ENCODE results near the gene IL4I1. TPM values are rescaled to one million over a fixed set of nuclear protein-coding genes. Genes with fewer than 3 reads are reported as not detected.

IL4I1 gene
- total and polyA plus RNA-seq, 2 donors (not counting 1 experiment from before 2014, with no cell fraction given), result 0.48 to 3.1 TPM

DNA sequence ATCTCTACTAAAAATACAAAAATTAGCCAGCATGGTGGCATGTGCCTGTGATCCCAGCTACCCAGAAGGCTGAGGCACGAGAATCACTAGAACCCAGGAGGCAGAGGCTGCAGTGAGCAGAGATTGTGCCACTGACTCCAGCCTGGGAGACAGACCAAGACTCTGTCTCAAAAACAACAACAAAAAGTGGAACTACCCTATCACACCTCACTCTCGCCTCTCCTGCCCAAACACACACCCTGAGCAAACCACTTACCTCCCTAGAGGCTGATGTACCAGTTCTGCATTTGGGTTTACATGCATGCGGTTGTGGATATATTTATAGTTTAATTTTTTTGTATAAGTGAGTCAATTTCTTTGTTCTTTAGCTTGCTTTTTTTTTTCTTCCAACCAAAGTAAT, 53.4 kb downstream of the IL4I1 start:
- Histone ChIP-seq H3K9ac (ENCODE audit: low read length) (peak overlapping the region; percentile 44), H3K4me2 (replicated peaks; ENCODE audit: low read depth, low read length, poor library complexity, severe bottlenecking) (peak overlapping the region; percentile 66), H3K4me1 (ENCODE audit: control insufficient read depth in 2 of 2, insufficient read depth in 2 of 2, low read length in 2 of 2) (peaks cover 37 to 51% of the 10 kb centered on the region in 2 donors), H3K4me3 (ENCODE audit: control extremely low read depth in 1 of 5, extremely low read depth in 1 of 5, insufficient read depth in 1 of 5, low read depth in 2 of 5, low read length in 4 of 5) (peak overlapping the region in 3 of 5 experiments; percentile 17 to 52 (median 39)), H2AFZ (ENCODE audit: insufficient read depth, low read depth, low read length, poor library complexity, severe bottlenecking) (no peak overlapping the region), H3K36me3 (replicated peaks in 1 of 2; ENCODE audit: control extremely low read depth in 1 of 2, control insufficient read depth in 1 of 2, extremely low read depth in 1 of 2, insufficient read depth in 2 of 2, low read length in 1 of 2) (peaks cover 0 to 16% of the 10 kb centered on the region in 2 experiments), H3K79me2 (ENCODE audit: control insufficient read depth, insufficient read depth, low read length) (no peaks in the 10 kb centered on the region), H3K27me3 (replicated peaks in 1 of 4; ENCODE audit: control extremely low read depth in 1 of 4, control insufficient read depth in 3 of 4, insufficient read depth in 4 of 4, low read length in 3 of 4) (no peaks in the 10 kb centered on the region), H3K9me3 (ENCODE audit: control extremely low read depth in 1 of 3, control insufficient read depth in 2 of 3, insufficient read depth in 1 of 3, low read length in 2 of 3) (no peaks in the 10 kb centered on the region), H4K20me1 (ENCODE audit: control insufficient read depth, insufficient read depth, low read length, poor library complexity, severe bottlenecking) (no peaks in the 10 kb centered on the region), H3K27ac (ENCODE audit: low read length in 2 of 2) (peak overlapping the region; percentile 74 to 84)
- no peaks in the 10 kb centered on the region for H3K27me3 Mint-ChIP-seq
- TF ChIP-seq EZH2 (IDR thresholded peaks at IDR 0.05; ENCODE audit: borderline replicate concordance, insufficient read depth, low read depth, low read length, poor library complexity, severe bottlenecking), result no peak
- TF ChIP-seq, protein P1, sequence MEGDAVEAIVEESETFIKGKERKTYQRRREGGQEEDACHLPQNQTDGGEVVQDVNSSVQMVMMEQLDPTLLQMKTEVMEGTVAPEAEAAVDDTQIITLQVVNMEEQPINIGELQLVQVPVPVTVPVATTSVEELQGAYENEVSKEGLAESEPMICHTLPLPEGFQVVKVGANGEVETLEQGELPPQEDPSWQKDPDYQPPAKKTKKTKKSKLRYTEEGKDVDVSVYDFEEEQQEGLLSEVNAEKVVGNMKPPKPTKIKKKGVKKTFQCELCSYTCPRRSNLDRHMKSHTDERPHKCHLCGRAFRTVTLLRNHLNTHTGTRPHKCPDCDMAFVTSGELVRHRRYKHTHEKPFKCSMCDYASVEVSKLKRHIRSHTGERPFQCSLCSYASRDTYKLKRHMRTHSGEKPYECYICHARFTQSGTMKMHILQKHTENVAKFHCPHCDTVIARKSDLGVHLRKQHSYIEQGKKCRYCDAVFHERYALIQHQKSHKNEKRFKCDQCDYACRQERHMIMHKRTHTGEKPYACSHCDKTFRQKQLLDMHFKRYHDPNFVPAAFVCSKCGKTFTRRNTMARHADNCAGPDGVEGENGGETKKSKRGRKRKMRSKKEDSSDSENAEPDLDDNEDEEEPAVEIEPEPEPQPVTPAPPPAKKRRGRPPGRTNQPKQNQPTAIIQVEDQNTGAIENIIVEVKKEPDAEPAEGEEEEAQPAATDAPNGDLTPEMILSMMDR (IDR thresholded peaks at IDR 0.05), result no peak
- POLR2A ChIA-PET, result interaction anchor here (0.6 to 2.3 kb wide), 14 partner anchors 9 to 1198 kb away, joined by 3 to 23 read pairs (median 5); partner anchors contain the start of genes AKT1S1, FUZ, MED25 and TBC1D17
- DNase-seq, result peak; percentile 83
- H3K27ac Mint-ChIP-seq, result peak overlapping the region; percentile 84
- H3K4me1 Mint-ChIP-seq, result peaks cover 47% of the 10 kb centered on the region
- ATAC-seq (ENCODE audit: low read depth), result peak; percentile 99
- peak overlapping the region; percentile 58 for H3K4me3 Mint-ChIP-seq
- 14% methylated on average over 1 of the region's 3 CpGs for WGBS (ENCODE audit: insufficient coverage)
- CTCF ChIA-PET, result interaction anchor here (0.7 to 0.9 kb wide), 4 partner anchors 21 to 747 kb away, joined by 3 read pairs; no protein-coding TSS in a partner anchor
- intact Hi-C loops (cut with micrococcal nuclease), result loop anchor here (1.0 to 2.0 kb wide), 2 partner anchors 26 kb away; no protein-coding TSS in a partner anchor
- no peaks in the 10 kb centered on the region for H3K9me3 Mint-ChIP-seq (ENCODE audit: insufficient read depth)

DNA sequence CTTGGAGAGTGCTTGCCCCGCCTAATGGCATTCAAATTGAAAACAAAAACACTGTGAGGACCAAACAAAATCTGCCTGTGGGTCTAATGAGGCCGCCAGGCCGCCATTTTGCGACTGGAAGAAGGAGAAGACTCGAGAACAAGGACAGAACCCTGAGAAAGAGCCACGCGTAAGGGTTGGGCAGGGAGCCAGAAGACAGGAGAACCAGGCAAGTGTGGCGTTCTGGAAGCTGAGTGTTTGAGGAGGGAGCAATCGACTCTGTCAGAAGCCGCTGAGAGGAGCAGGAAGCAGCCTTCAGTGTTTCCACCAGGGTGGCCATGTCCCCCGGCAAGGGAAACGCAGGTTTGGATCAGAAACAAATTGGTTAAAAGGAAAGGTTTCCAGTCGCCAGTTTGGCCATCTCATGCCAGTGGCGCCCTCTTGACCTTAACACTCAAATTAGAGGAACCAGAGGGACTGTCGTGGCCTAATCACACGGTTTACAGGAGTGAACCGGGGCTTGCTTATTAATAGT, 55.9 kb downstream of the IL4I1 start:
- Mint-ChIP-seq H3K27ac (peak overlapping the region; percentile 71), H3K4me1 (peaks cover 35% of the 10 kb centered on the region), H3K27me3 (no peaks in the 10 kb centered on the region), H3K4me3 (no peak overlapping the region), H3K9me3 (ENCODE audit: insufficient read depth) (no peaks in the 10 kb centered on the region)
- H2AFZ ChIP-seq (ENCODE audit: insufficient read depth, low read depth, low read length, poor library complexity, severe bottlenecking), result no peak overlapping the region
- no peak overlapping the region for H3K4me3 ChIP-seq (ENCODE audit: control extremely low read depth in 1 of 5, extremely low read depth in 1 of 5, insufficient read depth in 1 of 5, low read depth in 2 of 5, low read length in 4 of 5)
- no peaks in the 10 kb centered on the region for H3K27me3 ChIP-seq (replicated peaks in 1 of 4; ENCODE audit: control extremely low read depth in 1 of 4, control insufficient read depth in 3 of 4, insufficient read depth in 4 of 4, low read length in 3 of 4)
- H3K9me3 ChIP-seq (ENCODE audit: control extremely low read depth in 1 of 3, control insufficient read depth in 2 of 3, insufficient read depth in 1 of 3, low read length in 2 of 3), result no peaks in the 10 kb centered on the region
- ATAC-seq (ENCODE audit: low read depth) (no peak), DNase-seq (no peak)
- intact Hi-C loops (cut with micrococcal nuclease), result no loop called here
- H3K27ac ChIP-seq (ENCODE audit: low read length in 2 of 2), result no peak overlapping the region
- ChIA-PET POLR2A (interaction anchor here (0.6 kb wide), 1 partner anchor 70 kb away, joined by 4 read pairs; no protein-coding TSS in a partner anchor), CTCF (no interaction called here)
- WGBS (ENCODE audit: insufficient coverage), result 96% methylated on average over 14 of the region's 17 CpGs
- no peaks in the 10 kb centered on the region for H3K79me2 ChIP-seq (ENCODE audit: control insufficient read depth, insufficient read depth, low read length)
- H4K20me1 ChIP-seq (ENCODE audit: control insufficient read depth, insufficient read depth, low read length, poor library complexity, severe bottlenecking), result no peaks in the 10 kb centered on the region
- H3K4me1 ChIP-seq (ENCODE audit: control insufficient read depth in 2 of 2, insufficient read depth in 2 of 2, low read length in 2 of 2), result peaks cover 33 to 41% of the 10 kb centered on the region in 2 donors
- H3K9ac ChIP-seq (ENCODE audit: low read length), result no peak overlapping the region
- no peak overlapping the region for H3K4me2 ChIP-seq (replicated peaks; ENCODE audit: low read depth, low read length, poor library complexity, severe bottlenecking)
- TF ChIP-seq, protein P1 (IDR thresholded peaks at IDR 0.05), result no peak
- TF ChIP-seq EZH2 (IDR thresholded peaks at IDR 0.05; ENCODE audit: borderline replicate concordance, insufficient read depth, low read depth, low read length, poor library complexity, severe bottlenecking), result no peak
- peaks cover 0 to 39% of the 10 kb centered on the region in 2 experiments for H3K36me3 ChIP-seq (replicated peaks in 1 of 2; ENCODE audit: control extremely low read depth in 1 of 2, control insufficient read depth in 1 of 2, extremely low read depth in 1 of 2, insufficient read depth in 2 of 2, low read length in 1 of 2)

All from B cell (primary cell).